ENCODE results near the gene INPP5B.
A peak's percentile ranks its signal among the peaks of the same experiment; 100 is the strongest.
"Not testable (repeated sequence)": the region's sequence is repeated elsewhere in the genome, so short reads cannot be mapped to it uniquely, and the experiment has no call there.

INPP5B gene

GRCh38 chr1:37978541-37978940, 31.7 kb upstream of the INPP5B start:
- POLR2A ChIA-PET = no interaction called here
- CTCF ChIA-PET = interaction anchor here (0.7 to 3.5 kb wide), 4 partner anchors 9 to 84 kb away, joined by 3 to 11 read pairs (median 5); no protein-coding TSS in a partner anchor
- no peak for DNase-seq (ENCODE audit: extremely low spot score)
- TF ChIP-seq CTCF (IDR thresholded peaks at IDR 0.05; ENCODE audit: control extremely low read depth, extremely low read depth, low read depth, missing control alignments) = no peak

DNA sequence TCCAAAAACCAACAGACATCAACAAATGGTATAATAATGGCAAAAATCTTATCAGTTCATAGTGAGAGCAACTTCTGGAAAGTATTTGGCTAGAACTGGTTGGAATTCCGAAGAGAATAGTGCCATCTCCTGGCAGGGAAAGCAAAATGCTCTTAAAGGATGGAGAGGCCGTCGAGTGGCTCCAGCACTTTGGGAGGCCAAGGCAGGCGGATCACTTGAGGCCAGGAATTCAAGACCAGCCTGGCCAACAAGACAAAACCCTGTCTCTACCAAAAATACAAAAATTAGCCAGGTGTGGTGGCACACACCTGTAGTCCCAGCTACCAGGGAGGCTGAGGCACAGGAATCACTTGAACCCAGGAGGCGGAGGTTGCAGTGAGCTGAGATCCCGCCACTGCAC, 28.2 kb upstream of the INPP5B start:
- peak; percentile 39 for TF ChIP-seq CTCF (IDR thresholded peaks at IDR 0.05; ENCODE audit: control extremely low read depth, extremely low read depth, low read depth, missing control alignments)
- CTCF ChIA-PET = interaction anchor here (0.9 to 1.9 kb wide), 4 partner anchors 13 to 116 kb away, joined by 3 to 10 read pairs (median 5); partner anchors contain the start of genes MTF1 and SF3A3

DNA sequence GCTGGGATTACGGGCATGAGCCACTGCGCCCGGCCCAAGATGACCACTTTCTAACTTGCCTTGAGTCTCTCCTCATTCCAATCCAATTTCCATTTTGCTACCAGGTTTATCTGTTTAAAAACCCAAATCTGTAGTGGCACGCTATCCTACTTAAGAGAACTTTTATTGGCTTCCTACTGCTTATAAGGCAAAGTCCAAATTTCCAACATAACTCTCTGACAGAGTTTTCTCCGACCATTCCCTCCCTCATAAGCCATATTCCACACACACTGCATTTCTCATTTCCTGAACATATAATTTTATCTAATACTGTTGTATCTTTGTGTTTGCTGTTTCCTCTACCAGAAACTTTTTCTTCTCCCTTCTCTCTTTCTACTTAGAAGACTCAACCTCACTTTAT, 27.7 kb upstream of the INPP5B start:
- DNase-seq (ENCODE audit: extremely low spot score) = no peak
- TF ChIP-seq CTCF (IDR thresholded peaks at IDR 0.05; ENCODE audit: control extremely low read depth, extremely low read depth, low read depth, missing control alignments) = no peak
- CTCF ChIA-PET = interaction anchor here (1.4 kb wide), 1 partner anchor 83 kb away, joined by 5 read pairs; no protein-coding TSS in a partner anchor
- POLR2A ChIA-PET = no interaction called here

More for the DNA sequence above, 28.2 kb upstream of the INPP5B start:
- POLR2A ChIA-PET; DNase-seq (ENCODE audit: extremely low spot score): not testable (repeated sequence)

DNA sequence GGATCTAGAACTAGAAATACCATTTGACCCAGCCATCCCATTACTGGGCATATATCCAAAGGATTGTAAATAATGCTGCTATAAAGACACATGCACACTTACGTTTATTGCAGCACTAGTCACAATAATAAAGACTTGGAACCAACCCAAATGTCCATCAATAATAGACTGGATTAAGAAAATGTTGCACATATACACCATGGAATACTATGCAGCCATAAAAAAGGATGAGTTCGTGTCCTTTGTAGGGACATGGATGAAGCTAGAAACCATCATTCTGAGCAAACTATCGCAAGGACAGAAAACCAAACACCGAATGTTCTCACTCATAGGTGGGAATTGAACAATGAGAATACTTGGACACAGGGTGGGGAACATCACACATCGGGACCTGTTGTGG, 26.8 kb upstream of the INPP5B start:
- POLR2A ChIA-PET; CTCF ChIA-PET; DNase-seq (ENCODE audit: extremely low spot score): not testable (repeated sequence)

DNA sequence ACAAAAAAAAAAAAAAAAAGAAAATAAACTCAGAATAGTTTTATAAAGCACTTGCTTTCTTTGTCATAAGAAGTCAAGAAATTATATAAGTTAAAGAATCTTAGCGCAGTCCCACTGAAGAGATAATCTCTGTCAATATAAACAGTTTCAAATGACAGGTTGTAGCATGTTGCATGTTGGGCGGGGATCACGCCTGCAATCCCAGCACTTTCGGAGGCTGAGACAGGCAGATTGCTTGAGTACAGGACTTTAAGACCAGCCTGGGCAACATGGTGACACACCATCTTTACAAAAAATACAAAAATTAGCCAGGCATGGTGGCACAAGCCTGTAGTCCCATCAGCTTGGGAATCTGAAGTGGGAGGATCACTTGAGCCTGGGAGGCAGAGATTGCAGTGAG, 18.4 kb upstream of the INPP5B start:
- ChIA-PET CTCF (interaction anchor here (1.1 kb wide), 1 partner anchor 7 kb away, joined by 3 read pairs; no protein-coding TSS in a partner anchor), POLR2A (no interaction called here)
- no peak for DNase-seq (ENCODE audit: extremely low spot score)
- TF ChIP-seq CTCF (IDR thresholded peaks at IDR 0.05; ENCODE audit: control extremely low read depth, extremely low read depth, low read depth, missing control alignments) = no peak

DNA sequence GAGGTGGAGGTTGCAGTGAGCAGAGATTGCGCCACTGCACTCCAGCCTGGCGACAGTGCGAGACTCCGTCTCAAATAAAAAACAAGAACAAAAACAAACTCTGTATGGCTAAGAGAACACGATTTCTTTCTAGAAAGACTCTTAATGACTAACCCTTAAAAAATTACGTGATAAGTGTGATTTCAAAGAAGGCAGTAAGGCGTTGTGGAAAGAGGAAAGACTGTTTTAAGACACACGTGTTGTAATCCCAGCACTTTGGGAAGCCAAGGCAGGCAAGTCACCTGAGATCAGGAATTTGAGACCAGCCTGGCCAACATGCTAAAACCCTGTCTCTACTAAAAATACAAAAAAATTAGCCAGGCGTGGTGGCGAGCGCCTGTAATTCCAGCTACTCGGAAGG, 17.3 kb upstream of the INPP5B start:
- POLR2A ChIA-PET; DNase-seq (ENCODE audit: extremely low spot score): not testable (repeated sequence)
- CTCF ChIA-PET = interaction anchor here (0.9 to 1.5 kb wide), 3 partner anchors 15 to 75 kb away, joined by 3 to 4 read pairs (median 3); no protein-coding TSS in a partner anchor

- TF ChIP-seq CTCF (IDR thresholded peaks at IDR 0.05; ENCODE audit: control extremely low read depth, extremely low read depth, low read depth, missing control alignments) = no peak
- no peak for DNase-seq (ENCODE audit: extremely low spot score)
- ChIA-PET CTCF (interaction anchor here (0.8 to 1.5 kb wide), 2 partner anchors 9 to 11 kb away, joined by 4 to 5 read pairs; partner anchors contain the start of gene INPP5B), POLR2A (interaction anchor here (0.7 kb wide), 1 partner anchor 352 kb away, joined by 3 read pairs; no protein-coding TSS in a partner anchor)
Observed at GRCh38 chr1:37958690-37959089, 11.8 kb upstream of the INPP5B start.

- no peak for DNase-seq (ENCODE audit: extremely low spot score)
- no peak for TF ChIP-seq CTCF (IDR thresholded peaks at IDR 0.05; ENCODE audit: control extremely low read depth, extremely low read depth, low read depth, missing control alignments)
- CTCF ChIA-PET = interaction anchor here (1.4 kb wide), 1 partner anchor 35 kb away, joined by 4 read pairs; no protein-coding TSS in a partner anchor
- POLR2A ChIA-PET = no interaction called here
Observed at GRCh38 chr1:37955685-37956084, 8.8 kb upstream of the INPP5B start.
